ENCODE data around the gene MTX1.
"Not testable (repeated sequence)": the region's sequence is repeated elsewhere in the genome, so short reads cannot be mapped to it uniquely, and the experiment has no call there.

GRCh38 chr1:155168105-155168445, 40.4 kb upstream of the MTX1 start:
- not testable (repeated sequence) for TF ChIP-seq CREB1 (CRISPR knock-in tag; IDR thresholded peaks at IDR 0.05; ENCODE audit: low read depth); CTCF (conservative IDR thresholded peaks at IDR 0.05; ENCODE audit: low read depth in 2 of 2); EZH2 (IDR thresholded peaks at IDR 0.05; ENCODE audit: low read depth, unreplicated experiment); REST (IDR thresholded peaks at IDR 0.05; ENCODE audit: unreplicated experiment); EZH2phosphoT487 (IDR thresholded peaks at IDR 0.05; ENCODE audit: unreplicated experiment); POLR2AphosphoS5 (IDR thresholded peaks at IDR 0.05; ENCODE audit: low read depth); ZNF114 (CRISPR knock-in tag; IDR thresholded peaks at IDR 0.05)
